ENCODE measurements around the gene USP37. TPM values are rescaled to one million over a fixed set of nuclear protein-coding genes. Genes with fewer than 3 reads are reported as not detected.

USP37 gene
- total and polyA plus RNA-seq, 2 of the 4 experiments (the other 2 are of a cell fraction), result 1.6 to 6.5 TPM

DNA sequence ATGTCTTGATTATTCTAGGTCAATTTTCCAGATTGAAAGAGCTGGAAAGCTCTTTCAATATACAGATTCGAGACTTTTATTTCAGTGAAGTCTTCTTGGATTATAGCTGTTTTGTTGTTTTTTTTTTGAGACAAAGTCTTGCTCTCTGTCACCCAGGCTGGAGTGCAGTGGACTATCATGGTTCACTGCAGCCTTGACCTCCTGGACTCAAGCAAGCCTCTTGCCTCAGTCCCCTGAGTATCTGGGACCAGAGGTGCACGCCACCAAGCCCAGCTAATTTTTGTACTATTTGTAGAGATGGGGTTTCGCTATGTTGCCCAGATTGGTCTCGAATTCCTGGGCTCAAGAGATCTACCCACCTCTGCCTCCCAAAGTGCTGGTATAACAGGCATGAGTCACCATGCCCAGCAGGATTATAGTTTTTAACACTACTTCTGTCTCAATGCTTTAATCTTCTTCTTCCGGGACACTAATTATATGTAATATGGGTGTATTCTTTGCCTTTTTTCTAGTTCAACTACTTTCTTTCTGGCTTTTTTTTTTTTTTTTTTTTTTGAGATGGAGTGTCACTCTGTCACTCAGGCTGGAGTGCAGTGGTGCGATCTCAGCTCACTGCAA is 62.3 kb downstream of the USP37 start:
- no peak for TF ChIP-seq RFX5 (IDR thresholded peaks at IDR 0.05; ENCODE audit: low read depth, low read length)
- TF ChIP-seq, protein P1, sequence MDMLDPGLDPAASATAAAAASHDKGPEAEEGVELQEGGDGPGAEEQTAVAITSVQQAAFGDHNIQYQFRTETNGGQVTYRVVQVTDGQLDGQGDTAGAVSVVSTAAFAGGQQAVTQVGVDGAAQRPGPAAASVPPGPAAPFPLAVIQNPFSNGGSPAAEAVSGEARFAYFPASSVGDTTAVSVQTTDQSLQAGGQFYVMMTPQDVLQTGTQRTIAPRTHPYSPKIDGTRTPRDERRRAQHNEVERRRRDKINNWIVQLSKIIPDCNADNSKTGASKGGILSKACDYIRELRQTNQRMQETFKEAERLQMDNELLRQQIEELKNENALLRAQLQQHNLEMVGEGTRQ (IDR thresholded peaks at IDR 0.05; ENCODE audit: low read depth, low read length), result no peak
- no peak for TF ChIP-seq MXI1 (IDR thresholded peaks at IDR 0.05; ENCODE audit: borderline replicate concordance, low read depth, low read length)
- no peak for TF ChIP-seq NFE2L2 (IDR thresholded peaks at IDR 0.05; ENCODE audit: low read depth, low read length)
- TF ChIP-seq FOS (IDR thresholded peaks at IDR 0.05; ENCODE audit: low read depth, low read length), result no peak
- no peak for TF ChIP-seq RCOR1 (IDR thresholded peaks at IDR 0.05; ENCODE audit: insufficient replicate concordance, low read length)
- no peak for TF ChIP-seq MAZ (IDR thresholded peaks at IDR 0.05; ENCODE audit: borderline replicate concordance, low read depth, low read length)
- WGBS, 2 experiments (ENCODE audit: extremely low coverage in 2 of 2, insufficient read length in 1 of 2), result no CpG with 5 or more reads among the region's 6 CpGs
- H3K27me3 ChIP-seq (ENCODE audit: control insufficient read depth, insufficient read depth, low read length), result no peaks in the 10 kb centered on the region
- H2BK120ac ChIP-seq (ENCODE audit: low read depth, low read length), result no peak overlapping the region
- H3K9ac ChIP-seq (ENCODE audit: low read depth, low read length), result no peak overlapping the region
- POLR2A ChIA-PET (ENCODE audit: unreplicated experiment), result no interaction called here
- H3K14ac ChIP-seq (replicated peaks; ENCODE audit: low read depth, low read length), result no peak overlapping the region
- no peak overlapping the region for H4K91ac ChIP-seq (ENCODE audit: insufficient read depth, low read depth, low read length)
- no peak overlapping the region for H3K4me3 ChIP-seq (ENCODE audit: insufficient read depth, low read depth, low read length)
- H2BK15ac ChIP-seq (ENCODE audit: low read depth, low read length), result no peak overlapping the region
- H3K27ac ChIP-seq (ENCODE audit: insufficient read depth, low read length), result no peak overlapping the region
- DNase-seq (no peak), ATAC-seq (ENCODE audit: low read depth) (no peak)
- in situ Hi-C loops (cut with MboI; ENCODE audit: low sequenced_read_pairs) (no loop called here), dilution Hi-C loops (cut with HindIII; ENCODE audit: low sequenced_read_pairs, unreplicated experiment) (no loop called here), intact Hi-C loops (cut with micrococcal nuclease) (no loop called here)
- no peak overlapping the region for H2AK5ac ChIP-seq (ENCODE audit: low read depth, low read length)
- H3K9me1 ChIP-seq (ENCODE audit: insufficient read depth, low read length), result 0 out of 2 replicates have a peak, but pooled peaks cover 2% of the 10 kb centered on the region
- no peak overlapping the region for H3K18ac ChIP-seq (ENCODE audit: low read depth, low read length)
- no peaks in the 10 kb centered on the region; the same call in 1 of the 2 replicates for H3K36me3 ChIP-seq (ENCODE audit: control insufficient read depth, insufficient read depth, low read length)
- no peak overlapping the region for H3K4ac ChIP-seq (ENCODE audit: low read depth, low read length)
- no peaks in the 10 kb centered on the region for H3K9me3 ChIP-seq (ENCODE audit: control insufficient read depth, insufficient read depth, low read length)
- CTCF ChIA-PET, result interaction anchor here (1.0 to 1.1 kb wide), 2 partner anchors 11 to 32 kb away, joined by 3 to 5 read pairs; no protein-coding TSS in a partner anchor
- no peak overlapping the region for H2AK9ac ChIP-seq (replicated peaks; ENCODE audit: low read depth, low read length, poor library complexity)
- H2AFZ ChIP-seq (replicated peaks; ENCODE audit: low read length, poor library complexity), result no peak overlapping the region
- H3K23ac ChIP-seq (ENCODE audit: low read depth, low read length), result no peak overlapping the region
- no peak overlapping the region for H3K4me2 ChIP-seq (ENCODE audit: low read depth, low read length)
- H4K20me1 ChIP-seq (ENCODE audit: insufficient read depth, low read length), result no peaks in the 10 kb centered on the region
- BruUV-seq (replicated peaks), result no TSS peak
- H3K56ac ChIP-seq (ENCODE audit: extremely low read depth, insufficient read depth, low read length), result no peak overlapping the region
- no peak overlapping the region for H4K5ac ChIP-seq (ENCODE audit: low read depth, low read length)
- no peak overlapping the region for H2BK5ac ChIP-seq (ENCODE audit: low read depth, low read length, poor library complexity, severe bottlenecking)
- no peak overlapping the region for H4K8ac ChIP-seq (ENCODE audit: low read depth in 2 of 2, low read length in 2 of 2)
- peaks cover 4 to 5% of the 10 kb centered on the region in 2 experiments; a peak in 2 of 4 replicates for H3K79me1 ChIP-seq (ENCODE audit: low read depth in 1 of 2, low read length in 2 of 2)
- no peaks in the 10 kb centered on the region for H3K4me1 ChIP-seq (ENCODE audit: control insufficient read depth, insufficient read depth, low read length)
- H2BK20ac ChIP-seq (ENCODE audit: low read depth, low read length), result no peak overlapping the region

All from IMR-90 (cell line).